Pancreas (tissue), 10 donors: ENCODE measurements around the gene CT47C1. TPM values are rescaled to one million over a fixed set of nuclear protein-coding genes. Genes with fewer than 3 reads are reported as not detected.

Experiments used
- ATAC-seq, 4 donors: fragments of 200-7000 bp; cut with Tn5 transposase; one replicate each; pipeline versions ENCODE4 v1.8.0 to v1.9.1; 2020; ENCODE audit warnings: mild to moderate bottlenecking in 4 of 4, moderate library complexity in 4 of 4
- DNase-seq, 6 donors: peaks; one replicate each; pipeline ENCODE4 v3.0.0-alpha.2; 2020
- FAIRE-seq: peaks from 2 replicates; lab custom pipeline; 2012; peaks lifted over from hg19 to GRCh38; lab: Jason Lieb, UNC
- H3K27ac ChIP-seq, 4 donors: fragments of 200-600 bp; sonication (generic); 1 replicate in 3 of 4; 2 replicates in 1 of 4; pipeline versions ENCODE4 v1.5.0 to v1.8.0; 2020
- H3K27me3 ChIP-seq, 4 donors: fragments of 200-600 bp; one replicate each; pipeline ENCODE4 v1.8.0; 2021
- H3K36me3 ChIP-seq, 3 donors: fragments of 200-600 bp; sonication (generic) in 1 of 3; one replicate each; pipeline versions ENCODE4 v1.5.0 to v1.8.0; 2020 to 2021
- H3K4me1 ChIP-seq, 3 donors: fragments of 200-600 bp; one replicate each; pipeline ENCODE4 v1.8.0; 2021
- H3K4me3 ChIP-seq, 4 donors: fragments of 200-600 bp; sonication (generic) in 2 of 4; one replicate each; pipeline versions ENCODE4 v1.5.0 to v1.8.0; 2020 to 2021
- H3K9me3 ChIP-seq, 4 donors: fragments of 200-600 bp; one replicate each; pipeline ENCODE4 v1.8.0; 2021
- WGBS, 2 donors: extraction: QIAGEN DNeasy Blood & Tissue Kit; methylation state at CpG; one replicate each; pipeline ENCODE4 v1.1.7; 2013; 5-methylcytosine and 5-hydroxymethylcytosine counted together
- intact Hi-C, 3 donors: fragments of 100-400 bp; cut with DNase I; formaldehyde crosslinking; loops; one replicate each; pipeline versions ENCODE4 v1.11.1 to v1.14.2; 2022
- polyA plus RNA-seq, 2 donors: library from polyadenylated mRNA; stranded (reverse); fragments of 200-250 nt; gene quantifications; one replicate each; pipeline ENCODE4 v1.2.3, GENCODE V29; 2013
- total RNA-seq, 6 donors: library from RNA; stranded (reverse); fragmentation: NEBNext Ultra II Directional in 4 of 6; extraction: Animal tissue kit (Norgen Biotek cat#: 25700) in 4 of 6; gene quantifications; one replicate each; pipeline versions ENCODE4 v1.2.1 to v1.2.4, GENCODE V29; 2021 to 2023
- TF ChIP-seq, protein P1 (sequence below), 4 donors: fragments of 200-600 bp; sonication (generic) in 3 of 4; IDR thresholded peaks; one replicate each; pipeline versions ENCODE4 v1.5.0 to v1.8.0; 2021; ENCODE audit warnings: antibody characterized with exemption in 4 of 4
- donor health status: healthy with polysubstance abuse.
- donor health status: DM: no; HTN: no; CAD: no; lungs with moderate emphysema.
- donor health status: DM: no; HTN: no; CAD: no.
- donor health status: control.
- donor health status: control.
- donor health status: Bipolar disorder and iron deficiency.
- donor health status: DM: yes; HTN: yes; CAD: no.
- donor health status: DM: no; HTN: no; CAD: no.
- donor health status: DM: no; HTN: no; CAD: no.
- donor health status: DM: yes; HTN: yes; CAD: no.

The CT47C1 gene
- total and polyA plus RNA-seq, 8 donors, result not detected

DNA sequence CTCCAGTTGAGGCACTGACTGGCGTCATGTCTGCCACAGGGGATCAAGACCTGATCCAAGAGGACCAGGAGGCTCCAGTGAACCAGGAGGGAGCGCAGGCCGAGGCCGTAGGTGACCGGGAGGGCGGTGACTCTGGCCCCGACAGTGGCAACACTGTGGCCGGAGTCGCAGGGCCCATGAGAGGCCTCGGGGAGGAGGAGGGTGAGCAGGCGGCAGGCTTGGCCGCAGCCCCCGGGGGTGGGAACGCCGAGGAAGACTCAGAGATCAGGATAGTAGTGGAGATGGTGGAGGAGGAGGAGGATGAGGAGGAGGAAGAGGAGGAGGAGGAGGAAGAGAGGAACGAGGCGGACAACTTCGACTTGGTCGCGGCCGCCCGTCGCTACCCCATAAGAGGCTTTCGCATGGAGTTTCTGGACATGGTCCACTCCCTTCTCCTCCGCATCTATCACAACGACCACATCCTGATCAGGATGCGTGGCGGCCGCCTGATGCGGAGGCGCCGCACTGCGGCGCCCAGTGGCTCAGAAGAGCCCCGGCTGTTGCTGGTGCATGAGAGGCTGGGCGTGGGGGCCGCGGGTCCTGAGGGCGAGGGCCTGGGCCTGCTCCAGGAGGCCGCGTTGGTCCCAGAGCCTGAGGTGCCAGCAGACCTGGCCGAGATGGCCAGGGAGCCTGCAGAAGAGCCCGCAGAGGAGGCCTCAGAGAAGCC is 560 bp downstream of the CT47C1 start:
- Histone ChIP-seq H3K36me3 (no peaks in the 10 kb centered on the region), H3K4me3 (no peak overlapping the region), H3K9me3 (no peaks in the 10 kb centered on the region), H3K27me3 (peaks cover 0 to 14% (median 0%) of the 10 kb centered on the region in 4 donors), H3K27ac (no peak overlapping the region), H3K4me1 (no peaks in the 10 kb centered on the region)
- TF ChIP-seq, protein P1, sequence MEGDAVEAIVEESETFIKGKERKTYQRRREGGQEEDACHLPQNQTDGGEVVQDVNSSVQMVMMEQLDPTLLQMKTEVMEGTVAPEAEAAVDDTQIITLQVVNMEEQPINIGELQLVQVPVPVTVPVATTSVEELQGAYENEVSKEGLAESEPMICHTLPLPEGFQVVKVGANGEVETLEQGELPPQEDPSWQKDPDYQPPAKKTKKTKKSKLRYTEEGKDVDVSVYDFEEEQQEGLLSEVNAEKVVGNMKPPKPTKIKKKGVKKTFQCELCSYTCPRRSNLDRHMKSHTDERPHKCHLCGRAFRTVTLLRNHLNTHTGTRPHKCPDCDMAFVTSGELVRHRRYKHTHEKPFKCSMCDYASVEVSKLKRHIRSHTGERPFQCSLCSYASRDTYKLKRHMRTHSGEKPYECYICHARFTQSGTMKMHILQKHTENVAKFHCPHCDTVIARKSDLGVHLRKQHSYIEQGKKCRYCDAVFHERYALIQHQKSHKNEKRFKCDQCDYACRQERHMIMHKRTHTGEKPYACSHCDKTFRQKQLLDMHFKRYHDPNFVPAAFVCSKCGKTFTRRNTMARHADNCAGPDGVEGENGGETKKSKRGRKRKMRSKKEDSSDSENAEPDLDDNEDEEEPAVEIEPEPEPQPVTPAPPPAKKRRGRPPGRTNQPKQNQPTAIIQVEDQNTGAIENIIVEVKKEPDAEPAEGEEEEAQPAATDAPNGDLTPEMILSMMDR (IDR thresholded peaks at IDR 0.05), result no peak
- peak in 1 of 6 donors; percentile 35 for DNase-seq
- ATAC-seq, result no peak
- WGBS, 2 donors, result 83 to 91% methylated on average over 42 to 43 of the region's 43 CpGs
- FAIRE-seq, result no peak
- intact Hi-C loops, result no loop called here

DNA sequence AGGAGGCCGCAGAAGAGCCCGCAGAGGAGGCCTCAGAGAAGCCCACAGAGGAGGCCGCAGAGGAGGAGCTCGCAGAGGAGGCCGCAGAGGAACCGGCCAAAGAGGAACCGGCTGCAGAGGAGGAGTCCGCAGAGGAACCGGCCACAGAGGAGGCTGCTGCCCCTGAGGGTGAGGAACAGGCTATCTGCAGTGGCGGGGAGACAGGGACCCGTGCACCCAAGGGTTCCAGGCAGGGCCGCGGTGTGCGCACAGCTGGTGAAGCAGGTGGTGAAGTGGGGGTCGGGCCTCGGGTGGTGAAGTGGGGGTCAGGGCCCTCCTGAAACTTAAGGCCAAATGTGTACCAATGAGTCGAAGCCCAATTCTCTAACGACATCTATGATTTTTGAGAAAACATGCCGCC is 1.1 kb downstream of the CT47C1 start:
- WGBS, 2 donors, result 83 to 88% methylated on average over 18 to 19 of the region's 19 CpGs
- TF ChIP-seq, protein P1 (IDR thresholded peaks at IDR 0.05), result no peak
- DNase-seq (peak in 1 of 6 donors; percentile 36), ATAC-seq (no peak), FAIRE-seq (no peak)
- no peak overlapping the region for H3K4me3 ChIP-seq
- intact Hi-C loops, result no loop called here
- no peaks in the 10 kb centered on the region for H3K36me3 ChIP-seq
- H3K4me1 ChIP-seq, result no peaks in the 10 kb centered on the region
- no peak overlapping the region for H3K27ac ChIP-seq
- H3K9me3 ChIP-seq, result no peaks in the 10 kb centered on the region
- H3K27me3 ChIP-seq, result peaks cover 0 to 9% (median 0%) of the 10 kb centered on the region in 4 donors

DNA sequence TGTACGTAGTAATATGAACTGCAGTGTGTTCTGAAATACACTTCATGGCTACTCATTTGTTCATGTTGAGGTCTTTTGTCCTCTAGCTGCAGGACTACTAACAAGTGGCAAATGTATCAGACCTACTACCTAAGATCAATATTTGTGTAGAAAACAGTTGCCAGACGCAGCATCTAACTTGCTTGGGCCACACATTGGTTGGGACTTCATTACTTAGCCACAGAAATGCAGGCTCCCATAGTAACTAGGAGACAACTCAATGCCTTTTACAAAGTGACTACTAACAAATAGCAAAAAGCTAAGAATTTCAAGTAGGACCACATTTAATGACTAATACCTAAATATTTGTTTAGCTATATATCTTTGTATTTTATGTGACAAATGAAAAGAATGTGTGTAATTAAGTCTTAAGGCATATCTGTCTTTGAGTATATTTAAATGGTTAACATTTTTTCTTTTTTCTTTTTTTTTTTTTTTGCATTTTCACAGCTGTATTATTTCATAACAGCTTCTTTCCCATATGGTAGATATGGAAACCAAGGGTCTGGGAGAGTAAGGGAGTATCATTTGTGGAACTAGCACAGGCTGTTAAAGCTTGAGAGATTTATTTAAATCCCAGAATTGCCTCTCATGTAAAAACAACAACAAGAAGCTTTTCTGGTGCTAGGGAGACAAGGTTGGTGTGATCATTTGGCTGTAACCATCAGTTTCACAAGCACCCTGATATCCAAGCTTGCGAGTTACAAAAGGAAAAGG is 2.7 kb downstream of the CT47C1 start:
- H3K9me3 ChIP-seq, result no peaks in the 10 kb centered on the region
- WGBS, 2 donors, result 76 to 77% methylated on average over 3 of the region's 3 CpGs
- H3K36me3 ChIP-seq, result no peaks in the 10 kb centered on the region
- H3K27ac ChIP-seq, result no peak overlapping the region
- H3K4me3 ChIP-seq, result no peak overlapping the region
- H3K27me3 ChIP-seq, result peaks cover 0 to 6% (median 0%) of the 10 kb centered on the region in 4 donors
- no peaks in the 10 kb centered on the region for H3K4me1 ChIP-seq
- DNase-seq, result no peak
- ATAC-seq, result no peak
- FAIRE-seq, result peak; percentile 34
- TF ChIP-seq, protein P1 (IDR thresholded peaks at IDR 0.05), result no peak
- intact Hi-C loops, result no loop called here

DNA sequence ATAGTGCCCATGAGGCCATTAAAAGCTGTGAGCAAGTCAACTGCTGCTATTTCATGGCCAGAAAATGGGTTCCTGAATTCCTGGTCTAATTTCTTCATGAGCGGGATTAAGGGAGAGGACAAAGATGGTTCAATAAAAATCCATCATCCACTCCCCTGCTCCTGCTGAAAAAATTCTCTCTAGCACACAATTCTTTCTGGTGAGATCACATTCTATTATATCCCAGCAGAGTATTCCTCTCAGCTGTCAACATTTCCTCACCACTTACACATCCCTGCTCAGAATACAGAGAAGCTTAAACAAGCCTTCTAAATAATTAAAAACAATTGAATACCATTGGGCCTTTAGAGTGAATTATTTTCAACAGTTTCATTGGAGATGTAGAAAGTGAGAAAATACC is 9.5 kb downstream of the CT47C1 start:
- H3K27me3 ChIP-seq, result peaks cover 0 to 5% (median 0%) of the 10 kb centered on the region in 4 donors
- intact Hi-C loops, result no loop called here
- no peaks in the 10 kb centered on the region for H3K9me3 ChIP-seq
- TF ChIP-seq, protein P1 (IDR thresholded peaks at IDR 0.05), result no peak
- H3K4me1 ChIP-seq, result no peaks in the 10 kb centered on the region
- WGBS, 2 donors, result 65 to 79% methylated on average over 1 of the region's 1 CpG
- H3K27ac ChIP-seq, result no peak overlapping the region
- DNase-seq (no peak), ATAC-seq (no peak), FAIRE-seq (no peak)
- no peak overlapping the region for H3K4me3 ChIP-seq
- no peaks in the 10 kb centered on the region for H3K36me3 ChIP-seq
